Measurements from ENCODE around the gene SCGB1D2. TPM values are rescaled to one million over a fixed set of nuclear protein-coding genes. Genes with fewer than 3 reads are reported as not detected.
"Not testable (repeated sequence)": the region's sequence is repeated elsewhere in the genome, so short reads cannot be mapped to it uniquely, and the experiment has no call there.

Gene SCGB1D2, protein sequence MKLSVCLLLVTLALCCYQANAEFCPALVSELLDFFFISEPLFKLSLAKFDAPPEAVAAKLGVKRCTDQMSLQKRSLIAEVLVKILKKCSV
- not detected for total RNA-seq

GRCh38 chr11:62242021-62242420 lies at the start of gene SCGB1D2:
SCGB1D2 (plus strand) TSS chr11:62242239; CDS start chr11:62242308, 69 bp downstream.
- Histone ChIP-seq H3K4me1 (ENCODE audit: insufficient read depth, low read length) (no peaks in the 10 kb centered on the region), H3K9me3 (ENCODE audit: low read depth, low read length) (no peaks in the 10 kb centered on the region), H3K4me3 (ENCODE audit: low read length) (no peak within 1 kb of the TSS), H3K27me3 (ENCODE audit: insufficient read depth, low read length) (no peaks in the 10 kb centered on the region)

GRCh38 chr11:62193952-62194351 lies 48.1 kb upstream of the SCGB1D2 start:
- H3K27me3 ChIP-seq (ENCODE audit: insufficient read depth, low read length): no peaks in the 10 kb centered on the region
- H3K4me3 ChIP-seq (ENCODE audit: low read length): no peak overlapping the region
- H3K4me1 ChIP-seq (ENCODE audit: insufficient read depth, low read length): no peaks in the 10 kb centered on the region
- H3K9me3 ChIP-seq (ENCODE audit: low read depth, low read length): no peaks in the 10 kb centered on the region

DNA sequence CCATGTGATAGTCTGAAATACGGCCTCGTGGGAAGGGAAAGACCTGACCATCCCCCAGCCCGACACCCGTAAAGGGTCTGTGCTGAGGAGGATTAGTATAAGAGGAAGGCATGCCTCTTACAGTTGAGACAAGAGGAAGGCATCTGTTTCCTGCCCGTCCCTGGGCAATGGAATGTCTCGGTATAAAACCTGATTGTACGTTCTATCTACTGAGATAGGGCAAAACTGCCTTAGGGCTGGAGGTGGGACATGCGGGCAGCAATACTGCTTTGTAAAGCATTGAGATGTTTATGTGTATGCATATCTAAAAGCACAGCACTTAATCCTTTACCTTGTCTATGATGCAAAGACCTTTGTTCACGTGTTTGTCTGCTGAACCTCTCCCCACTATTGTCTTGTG lies 47.0 kb upstream of the SCGB1D2 start:
- H3K4me1 ChIP-seq (ENCODE audit: insufficient read depth, low read length); H3K9me3 ChIP-seq (ENCODE audit: low read depth, low read length); H3K4me3 ChIP-seq (ENCODE audit: low read length); H3K27me3 ChIP-seq (ENCODE audit: insufficient read depth, low read length): not testable (repeated sequence)

DNA sequence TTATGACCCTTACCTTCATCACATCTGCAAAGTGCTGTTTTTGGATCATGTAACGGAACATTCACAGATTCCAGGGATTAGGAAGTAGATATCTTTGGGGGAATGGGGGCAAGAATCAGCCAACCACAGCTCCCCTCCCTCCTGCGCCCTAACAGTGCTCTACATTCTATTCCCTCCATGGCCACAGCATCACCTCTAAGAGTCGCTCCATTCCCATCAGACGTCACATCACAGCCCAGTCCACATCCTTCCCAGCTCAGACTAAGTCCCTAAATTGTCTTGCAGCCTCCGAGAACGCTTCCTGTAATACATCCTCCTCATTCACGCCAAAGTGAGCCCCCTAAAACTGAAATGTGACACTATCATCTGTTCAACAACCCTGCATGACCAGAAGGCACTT lies 46.1 kb upstream of the SCGB1D2 start:
- Histone ChIP-seq H3K27me3 (ENCODE audit: insufficient read depth, low read length) (peaks cover 2% of the 10 kb centered on the region), H3K4me1 (ENCODE audit: insufficient read depth, low read length) (no peaks in the 10 kb centered on the region), H3K9me3 (ENCODE audit: low read depth, low read length) (no peaks in the 10 kb centered on the region), H3K4me3 (ENCODE audit: low read length) (no peak overlapping the region)

DNA sequence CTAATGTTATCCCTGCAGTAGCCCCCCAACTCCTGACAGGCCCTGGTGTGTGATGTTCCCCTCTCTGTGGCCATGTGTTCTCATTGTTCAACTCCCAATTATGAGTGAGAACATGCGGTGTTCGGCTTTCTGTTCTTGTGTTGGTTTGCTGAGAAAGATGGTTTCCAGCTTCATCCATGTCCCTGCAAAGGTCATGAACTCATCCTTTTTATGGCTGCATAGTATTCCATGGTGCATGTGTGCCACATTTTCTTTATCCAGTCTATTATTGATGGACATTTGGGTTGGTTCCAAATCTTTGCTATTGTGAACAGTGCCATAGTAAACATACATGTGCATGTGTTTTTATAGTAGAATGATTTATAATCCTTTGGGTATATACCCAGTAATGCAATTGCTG lies 44.6 kb upstream of the SCGB1D2 start:
- H3K4me3 ChIP-seq (ENCODE audit: low read length); H3K27me3 ChIP-seq (ENCODE audit: insufficient read depth, low read length); H3K9me3 ChIP-seq (ENCODE audit: low read depth, low read length); H3K4me1 ChIP-seq (ENCODE audit: insufficient read depth, low read length): not testable (repeated sequence)

GRCh38 chr11:62201376-62201775 lies 40.7 kb upstream of the SCGB1D2 start:
- Histone ChIP-seq H3K27me3 (ENCODE audit: insufficient read depth, low read length) (peaks cover 2% of the 10 kb centered on the region), H3K4me3 (ENCODE audit: low read length) (no peak overlapping the region), H3K4me1 (ENCODE audit: insufficient read depth, low read length) (no peaks in the 10 kb centered on the region), H3K9me3 (ENCODE audit: low read depth, low read length) (no peaks in the 10 kb centered on the region)

GRCh38 chr11:62202910-62203309 lies 39.1 kb upstream of the SCGB1D2 start:
- no peak overlapping the region for H3K4me3 ChIP-seq (ENCODE audit: low read length)
- H3K27me3 ChIP-seq (ENCODE audit: insufficient read depth, low read length): peaks cover 2% of the 10 kb centered on the region
- H3K9me3 ChIP-seq (ENCODE audit: low read depth, low read length): no peaks in the 10 kb centered on the region
- no peaks in the 10 kb centered on the region for H3K4me1 ChIP-seq (ENCODE audit: insufficient read depth, low read length)

DNA sequence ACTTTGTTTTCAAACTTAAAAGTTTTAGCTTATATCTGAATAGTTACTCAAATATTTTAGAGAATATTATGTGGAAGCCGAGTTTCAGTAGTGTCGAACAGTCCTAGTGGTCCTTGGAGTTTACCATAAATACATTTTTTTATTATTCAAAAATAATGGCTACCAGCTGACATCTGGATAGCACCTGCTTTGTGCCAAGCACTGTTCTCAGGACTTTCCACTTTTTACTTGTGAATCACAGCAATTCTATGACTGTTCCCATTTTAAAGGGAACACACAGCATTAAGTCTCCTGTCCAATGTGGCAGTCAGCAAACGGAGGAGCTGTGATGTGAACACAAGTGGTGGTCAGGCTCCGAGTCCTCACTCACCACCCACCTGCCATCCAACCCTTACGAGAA lies 37.6 kb upstream of the SCGB1D2 start:
- H3K4me1 ChIP-seq (ENCODE audit: insufficient read depth, low read length): no peaks in the 10 kb centered on the region
- H3K9me3 ChIP-seq (ENCODE audit: low read depth, low read length): no peaks in the 10 kb centered on the region
- H3K4me3 ChIP-seq (ENCODE audit: low read length): no peak overlapping the region
- H3K27me3 ChIP-seq (ENCODE audit: insufficient read depth, low read length): peaks cover 2% of the 10 kb centered on the region

- H3K9me3 ChIP-seq (ENCODE audit: low read depth, low read length): no peaks in the 10 kb centered on the region
- H3K27me3 ChIP-seq (ENCODE audit: insufficient read depth, low read length): no peaks in the 10 kb centered on the region
- H3K4me3 ChIP-seq (ENCODE audit: low read length): no peak overlapping the region
- no peaks in the 10 kb centered on the region for H3K4me1 ChIP-seq (ENCODE audit: insufficient read depth, low read length)
These were observed 36.6 kb upstream of the SCGB1D2 start for GRCh38 chr11:62205441-62205840.

GRCh38 chr11:62206276-62207066 lies 35.6 kb upstream of the SCGB1D2 start:
- H3K9me3 ChIP-seq (ENCODE audit: low read depth, low read length); H3K4me3 ChIP-seq (ENCODE audit: low read length); H3K27me3 ChIP-seq (ENCODE audit: insufficient read depth, low read length); H3K4me1 ChIP-seq (ENCODE audit: insufficient read depth, low read length): not testable (repeated sequence)

- no peaks in the 10 kb centered on the region for H3K4me1 ChIP-seq (ENCODE audit: insufficient read depth, low read length)
- H3K27me3 ChIP-seq (ENCODE audit: insufficient read depth, low read length): no peaks in the 10 kb centered on the region
- no peak overlapping the region for H3K4me3 ChIP-seq (ENCODE audit: low read length)
- no peaks in the 10 kb centered on the region for H3K9me3 ChIP-seq (ENCODE audit: low read depth, low read length)
These were observed 33.3 kb upstream of the SCGB1D2 start for GRCh38 chr11:62208785-62209144.

DNA sequence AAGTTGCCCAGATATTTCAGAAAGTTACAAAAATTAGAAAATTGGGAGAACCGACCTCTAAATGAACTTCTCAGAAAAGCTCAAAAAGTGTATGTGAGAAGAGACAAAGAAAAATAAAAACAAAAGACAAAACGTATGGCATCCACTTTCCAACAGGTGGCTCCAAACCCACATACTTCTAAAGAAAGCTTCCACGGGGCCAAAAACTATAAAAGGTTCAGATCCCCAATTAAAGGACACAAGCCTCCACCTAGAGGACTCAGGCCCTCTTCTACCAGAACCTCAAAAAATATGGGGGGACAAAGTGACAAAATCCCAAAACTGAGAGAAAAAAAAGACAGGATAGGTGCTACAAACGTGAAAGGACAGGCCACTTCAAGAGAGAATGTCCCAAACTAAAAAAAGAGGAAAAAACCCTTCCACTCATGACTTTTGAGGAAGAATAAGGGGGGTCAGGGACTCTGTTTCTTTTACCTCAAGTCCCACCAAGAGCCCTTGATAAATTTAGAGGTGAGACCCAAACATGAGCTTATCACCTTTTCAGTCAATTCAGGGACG lies 24.8 kb upstream of the SCGB1D2 start:
- Histone ChIP-seq H3K4me3 (ENCODE audit: low read length) (no peak overlapping the region), H3K4me1 (ENCODE audit: insufficient read depth, low read length) (no peaks in the 10 kb centered on the region), H3K27me3 (ENCODE audit: insufficient read depth, low read length) (no peaks in the 10 kb centered on the region), H3K9me3 (ENCODE audit: low read depth, low read length) (peaks cover 4% of the 10 kb centered on the region)

- H3K9me3 ChIP-seq (ENCODE audit: low read depth, low read length): peaks cover 28% of the 10 kb centered on the region
- no peaks in the 10 kb centered on the region for H3K4me1 ChIP-seq (ENCODE audit: insufficient read depth, low read length)
These were observed 20.5 kb upstream of the SCGB1D2 start for GRCh38 chr11:62221498-62221897.

DNA sequence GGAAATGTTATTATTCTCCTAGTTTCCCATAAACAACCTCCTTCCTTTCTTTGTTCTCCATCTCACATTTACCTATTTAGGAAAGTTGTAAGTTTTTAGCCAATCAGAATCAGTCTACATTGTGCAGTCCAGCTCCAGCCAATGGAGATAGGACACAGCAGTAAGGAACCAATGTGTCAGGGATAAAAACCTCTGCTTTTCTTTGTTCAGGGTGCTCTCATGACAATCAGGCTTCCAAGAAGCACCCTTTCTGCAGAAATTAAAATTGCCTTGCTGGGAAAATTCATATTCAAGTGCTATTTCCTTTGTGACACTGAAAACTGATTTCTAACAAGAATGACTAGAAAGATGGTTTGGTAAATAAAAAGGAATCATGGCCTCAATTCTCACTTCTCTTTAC lies 18.9 kb upstream of the SCGB1D2 start:
- Histone ChIP-seq H3K27me3 (ENCODE audit: insufficient read depth, low read length) (no peaks in the 10 kb centered on the region), H3K4me3 (ENCODE audit: low read length) (no peak overlapping the region), H3K4me1 (ENCODE audit: insufficient read depth, low read length) (no peaks in the 10 kb centered on the region), H3K9me3 (ENCODE audit: low read depth, low read length) (peaks cover 28% of the 10 kb centered on the region)

More at GRCh38 chr11:62221498-62221897, 20.5 kb upstream of the SCGB1D2 start:
- Histone ChIP-seq H3K4me3 (ENCODE audit: low read length) (no peak overlapping the region), H3K27me3 (ENCODE audit: insufficient read depth, low read length) (no peaks in the 10 kb centered on the region)

- Histone ChIP-seq H3K4me3 (ENCODE audit: low read length) (no peak overlapping the region), H3K27me3 (ENCODE audit: insufficient read depth, low read length) (peaks cover 9% of the 10 kb centered on the region), H3K4me1 (ENCODE audit: insufficient read depth, low read length) (no peaks in the 10 kb centered on the region), H3K9me3 (ENCODE audit: low read depth, low read length) (no peaks in the 10 kb centered on the region)
These were observed 8.3 kb upstream of the SCGB1D2 start for GRCh38 chr11:62233730-62234129.

DNA sequence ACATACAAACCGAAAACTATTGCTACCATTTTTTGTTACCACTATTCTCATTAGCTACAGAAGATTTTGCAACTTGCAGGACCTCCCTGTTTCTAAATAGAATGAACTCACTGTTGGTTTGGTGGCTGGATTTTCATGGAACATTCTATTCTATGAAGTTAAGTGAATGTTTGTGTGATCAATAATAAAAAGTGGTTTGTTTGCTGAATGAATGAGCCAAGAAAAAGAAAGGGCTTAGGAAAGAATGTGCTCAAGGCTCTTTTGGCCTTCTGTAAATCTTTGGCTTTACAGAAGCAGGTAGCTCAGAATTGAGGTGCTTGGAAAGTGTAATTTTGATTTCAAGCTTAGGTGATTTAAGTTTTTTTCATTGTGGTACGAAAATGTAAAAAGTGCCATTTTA lies 5.9 kb upstream of the SCGB1D2 start:
- H3K9me3 ChIP-seq (ENCODE audit: low read depth, low read length): no peaks in the 10 kb centered on the region
- H3K27me3 ChIP-seq (ENCODE audit: insufficient read depth, low read length): peaks cover 9% of the 10 kb centered on the region
- H3K4me1 ChIP-seq (ENCODE audit: insufficient read depth, low read length): no peaks in the 10 kb centered on the region
- H3K4me3 ChIP-seq (ENCODE audit: low read length): no peak overlapping the region
